HepG2 (cell line): ENCODE results near the gene NECTIN2. TPM values are rescaled to one million over a fixed set of nuclear protein-coding genes. Genes with fewer than 3 reads are reported as not detected.

ENCODE experiments used
- ELF3 ChIP-seq: IDR thresholded peaks from 2 replicates; pipeline ENCODE4 v1.6.1; 2016; ENCODE audit warnings: missing genetic modification reagents, missing compliant biosample characterization
- KIAA2018 ChIP-seq: sonication (generic); formaldehyde crosslinking; IDR thresholded peaks from 2 replicates; pipeline ENCODE4 v1.5.0; 2020; ENCODE audit warnings: mild to moderate bottlenecking, missing genetic modification reagents, borderline replicate concordance
- MEIS1 ChIP-seq: sonication (generic); formaldehyde crosslinking; IDR thresholded peaks from 2 replicates; pipeline ENCODE4 v1.9.0; 2021; ENCODE audit warnings: mild to moderate bottlenecking, missing genetic modification reagents, moderate library complexity, borderline replicate concordance
- MIXL1 ChIP-seq: IDR thresholded peaks from 2 replicates; pipeline ENCODE4 v1.6.1; 2016
- NRL ChIP-seq: sonication (generic); formaldehyde crosslinking; IDR thresholded peaks from 2 replicates; pipeline ENCODE4 v1.5.0; 2020; ENCODE audit warnings: missing genetic modification reagents, mild to moderate bottlenecking, moderate library complexity, borderline replicate concordance
- polyA plus RNA-seq, 8 experiments: library from polyadenylated mRNA; depleted of rRNA in 3 of 8; stranded (reverse) in 7 of 8; unstranded in 1 of 8; fragments of >200 nt; fragmentation: Illumina TruSeq in 4 of 8; extraction: Trizol in 4 of 8; gene quantifications; 2 replicates each; pipeline versions ENCODE4 v1.2.1 to v1.2.3, GENCODE V29; 2011 to 2016; ENCODE audit warnings: low read depth in 4 of 8, missing spikeins in 1 of 8, mixed read lengths in 1 of 8; ENCODE audit not compliant: insufficient read depth in 1 of 8
- total RNA-seq, 5 experiments: library from RNA; depleted of rRNA; stranded (reverse); fragments of >200 nt; fragmentation: Illumina TruSeq; extraction: Trizol; gene quantifications; 2 replicates each; pipeline ENCODE4 v1.2.3, GENCODE V29; 2016; ENCODE audit warnings: low read depth in 1 of 5
- TF ChIP-seq, protein P1 (sequence below), 2 experiments: sonication (generic) in 1 of 2; formaldehyde crosslinking in 1 of 2; IDR thresholded peaks; 2 replicates each; pipeline versions ENCODE4 v1.6.1 to v1.9.0; 2014 to 2022; ENCODE audit warnings: antibody characterized with exemption in 1 of 2, borderline replicate concordance in 1 of 2, inconsistent platforms in 1 of 2, low read depth in 1 of 2, missing genetic modification reagents in 1 of 2
- TF ChIP-seq, protein P2 (sequence below): sonication (generic); formaldehyde crosslinking; IDR thresholded peaks from 2 replicates; pipeline ENCODE4 v1.9.0; 2022; ENCODE audit warnings: low read depth, missing genetic modification reagents
- TF ChIP-seq, protein P3 (sequence below): sonication (generic); formaldehyde crosslinking; IDR thresholded peaks from 2 replicates; pipeline ENCODE4 v1.4.0; 2020; ENCODE audit warnings: missing genetic modification reagents, borderline replicate concordance

The NECTIN2 gene
- total and polyA plus RNA-seq, 2 of the 13 experiments (the other 11 are each of a cell fraction or from before 2014, with no cell fraction given) = 75.4 to 114 TPM

- TF ChIP-seq, protein P1, sequence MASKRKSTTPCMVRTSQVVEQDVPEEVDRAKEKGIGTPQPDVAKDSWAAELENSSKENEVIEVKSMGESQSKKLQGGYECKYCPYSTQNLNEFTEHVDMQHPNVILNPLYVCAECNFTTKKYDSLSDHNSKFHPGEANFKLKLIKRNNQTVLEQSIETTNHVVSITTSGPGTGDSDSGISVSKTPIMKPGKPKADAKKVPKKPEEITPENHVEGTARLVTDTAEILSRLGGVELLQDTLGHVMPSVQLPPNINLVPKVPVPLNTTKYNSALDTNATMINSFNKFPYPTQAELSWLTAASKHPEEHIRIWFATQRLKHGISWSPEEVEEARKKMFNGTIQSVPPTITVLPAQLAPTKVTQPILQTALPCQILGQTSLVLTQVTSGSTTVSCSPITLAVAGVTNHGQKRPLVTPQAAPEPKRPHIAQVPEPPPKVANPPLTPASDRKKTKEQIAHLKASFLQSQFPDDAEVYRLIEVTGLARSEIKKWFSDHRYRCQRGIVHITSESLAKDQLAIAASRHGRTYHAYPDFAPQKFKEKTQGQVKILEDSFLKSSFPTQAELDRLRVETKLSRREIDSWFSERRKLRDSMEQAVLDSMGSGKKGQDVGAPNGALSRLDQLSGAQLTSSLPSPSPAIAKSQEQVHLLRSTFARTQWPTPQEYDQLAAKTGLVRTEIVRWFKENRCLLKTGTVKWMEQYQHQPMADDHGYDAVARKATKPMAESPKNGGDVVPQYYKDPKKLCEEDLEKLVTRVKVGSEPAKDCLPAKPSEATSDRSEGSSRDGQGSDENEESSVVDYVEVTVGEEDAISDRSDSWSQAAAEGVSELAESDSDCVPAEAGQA (IDR thresholded peaks at IDR 0.05; ENCODE audit: low read depth) = no peak
- TF ChIP-seq, protein P1 (CRISPR knock-in tag; IDR thresholded peaks at IDR 0.05; ENCODE audit: borderline replicate concordance) = no peak
- no peak for TF ChIP-seq NRL
- TF ChIP-seq, protein P2, sequence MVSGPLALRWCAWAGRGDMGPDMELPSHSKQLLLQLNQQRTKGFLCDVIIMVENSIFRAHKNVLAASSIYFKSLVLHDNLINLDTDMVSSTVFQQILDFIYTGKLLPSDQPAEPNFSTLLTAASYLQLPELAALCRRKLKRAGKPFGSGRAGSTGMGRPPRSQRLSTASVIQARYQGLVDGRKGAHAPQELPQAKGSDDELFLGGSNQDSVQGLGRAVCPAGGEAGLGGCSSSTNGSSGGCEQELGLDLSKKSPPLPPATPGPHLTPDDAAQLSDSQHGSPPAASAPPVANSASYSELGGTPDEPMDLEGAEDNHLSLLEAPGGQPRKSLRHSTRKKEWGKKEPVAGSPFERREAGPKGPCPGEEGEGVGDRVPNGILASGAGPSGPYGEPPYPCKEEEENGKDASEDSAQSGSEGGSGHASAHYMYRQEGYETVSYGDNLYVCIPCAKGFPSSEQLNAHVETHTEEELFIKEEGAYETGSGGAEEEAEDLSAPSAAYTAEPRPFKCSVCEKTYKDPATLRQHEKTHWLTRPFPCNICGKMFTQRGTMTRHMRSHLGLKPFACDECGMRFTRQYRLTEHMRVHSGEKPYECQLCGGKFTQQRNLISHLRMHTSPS (CRISPR knock-in tag) = no peak
- TF ChIP-seq MEIS1 (CRISPR knock-in tag) = no peak
- TF ChIP-seq, protein P3, sequence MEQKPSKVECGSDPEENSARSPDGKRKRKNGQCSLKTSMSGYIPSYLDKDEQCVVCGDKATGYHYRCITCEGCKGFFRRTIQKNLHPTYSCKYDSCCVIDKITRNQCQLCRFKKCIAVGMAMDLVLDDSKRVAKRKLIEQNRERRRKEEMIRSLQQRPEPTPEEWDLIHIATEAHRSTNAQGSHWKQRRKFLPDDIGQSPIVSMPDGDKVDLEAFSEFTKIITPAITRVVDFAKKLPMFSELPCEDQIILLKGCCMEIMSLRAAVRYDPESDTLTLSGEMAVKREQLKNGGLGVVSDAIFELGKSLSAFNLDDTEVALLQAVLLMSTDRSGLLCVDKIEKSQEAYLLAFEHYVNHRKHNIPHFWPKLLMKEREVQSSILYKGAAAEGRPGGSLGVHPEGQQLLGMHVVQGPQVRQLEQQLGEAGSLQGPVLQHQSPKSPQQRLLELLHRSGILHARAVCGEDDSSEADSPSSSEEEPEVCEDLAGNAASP = no peak
- TF ChIP-seq MIXL1 = no peak
- no peak for TF ChIP-seq KIAA2018 (CRISPR knock-in tag)
- no peak for TF ChIP-seq ELF3 (CRISPR knock-in tag)
Measured at GRCh38 chr19:44904426-44904994, 58.4 kb downstream of the NECTIN2 start (continued).
